ENCODE results near the gene MPRIP. TPM values are rescaled to one million over a fixed set of nuclear protein-coding genes. Genes with fewer than 3 reads are reported as not detected.

Gene MPRIP
- total and polyA plus RNA-seq, 2 donors (not counting 3 experiments of a cell fraction or from before 2014, with no cell fraction given), result 94.6 to 246 TPM

- no peaks in the 10 kb centered on the region for H4K20me1 ChIP-seq (replicated peaks; ENCODE audit: control insufficient read depth, extremely low read depth, insufficient read depth, low read length)
- intact Hi-C loops (cut with micrococcal nuclease) (no loop called here), dilution Hi-C loops (cut with MboI; ENCODE audit: extremely low pct_ligation_motif_present, low sequenced_read_pairs) (no loop called here)
- POLR2A ChIA-PET, result no interaction called here
- no peak overlapping the region for H3K27ac ChIP-seq (ENCODE audit: insufficient read depth, low read depth, low read length)
- CTCF ChIA-PET, result no interaction called here
- peaks cover 6% of the 10 kb centered on the region for H3K4me1 ChIP-seq (ENCODE audit: control insufficient read depth, extremely low read depth, insufficient read depth, low read length)
- no peak overlapping the region for H3K4me3 ChIP-seq (replicated peaks in 1 of 3; ENCODE audit: insufficient read depth in 1 of 3, low read depth in 1 of 3, low read length in 3 of 3)
- H3K79me2 ChIP-seq (ENCODE audit: control insufficient read depth, insufficient read depth, low read length), result no peaks in the 10 kb centered on the region
- H3K9me3 ChIP-seq (replicated peaks; ENCODE audit: control insufficient read depth, insufficient read depth, low read length), result no peaks in the 10 kb centered on the region
- TF ChIP-seq MYC (IDR thresholded peaks at IDR 0.05; ENCODE audit: low read depth, low read length) (no peak), FOS (IDR thresholded peaks at IDR 0.05; ENCODE audit: borderline replicate concordance, insufficient read depth, low read length) (no peak), POLR2A (IDR thresholded peaks at IDR 0.05; ENCODE audit: low read depth, low read length) (no peak), EZH2 (IDR thresholded peaks at IDR 0.05; ENCODE audit: borderline replicate concordance, low read depth, low read length, severe bottlenecking) (no peak), POLR2AphosphoS5 (IDR thresholded peaks at IDR 0.05; ENCODE audit: insufficient read depth, low read depth, low read length) (no peak), MAX (IDR thresholded peaks at IDR 0.05; ENCODE audit: insufficient read depth, insufficient read length) (no peak), GATA2 (IDR thresholded peaks at IDR 0.05; ENCODE audit: insufficient read depth, insufficient read length, low read depth, low read length) (no peak), CTCF (IDR thresholded peaks at IDR 0.05; ENCODE audit: extremely low read depth in 1 of 2, insufficient read depth in 1 of 2, low read depth in 1 of 2, low read length in 2 of 2) (no peak), JUN (IDR thresholded peaks at IDR 0.05; ENCODE audit: borderline replicate concordance, insufficient read depth, insufficient read length, low read depth) (no peak)
- H3K9ac ChIP-seq (replicated peaks; ENCODE audit: extremely low read depth, insufficient read depth, low read length), result no peak overlapping the region
- no peak for DNase-seq (ENCODE audit: low read depth, low spot score)
- H3K36me3 ChIP-seq (ENCODE audit: control insufficient read depth in 2 of 2, extremely low read depth in 1 of 2, insufficient read depth in 2 of 2, low read length in 2 of 2), result no peaks in the 10 kb centered on the region
- no peak for FAIRE-seq
- H3K4me2 ChIP-seq (ENCODE audit: insufficient read depth, low read length), result no peak overlapping the region
- no peaks in the 10 kb centered on the region for H3K9me1 ChIP-seq (replicated peaks; ENCODE audit: control insufficient read depth, extremely low read depth, insufficient read depth, low read length)
- H3K27me3 ChIP-seq (ENCODE audit: control insufficient read depth in 2 of 2, insufficient read depth in 2 of 2, low read length in 2 of 2), result no peaks in the 10 kb centered on the region
- no peak overlapping the region for H2AFZ ChIP-seq (ENCODE audit: low read depth, low read length)
- BruUV-seq (replicated peaks), result no TSS peak
Observed at GRCh38 chr17:17019430-17019762, 22.9 kb upstream of the MPRIP start.

All from endothelial cell of umbilical vein (primary cell).